HepG2 (cell line): ENCODE results near the gene HNRNPUL2. TPM values are rescaled to one million over a fixed set of nuclear protein-coding genes. Genes with fewer than 3 reads are reported as not detected.

Experiments
- ATAC-seq: fragments of 200-7000 bp; cut with Tn5 transposase; 3 replicates; pipeline ENCODE4 v1.9.1; 2020; ENCODE audit warnings: mild to moderate bottlenecking, moderate library complexity
- BruUV-seq: library from RNA; stranded (reverse); fragments of 400-500 nt; replicated peaks from 2 replicates; lab custom pipeline; 2021; lab: Mats Ljungman, UMichigan
- CTCF ChIA-PET: fragments of 300-600 bp; formaldehyde crosslinking; extraction: SDS; loops from one replicate; lab custom pipeline; 2021; ENCODE audit warnings: low total read pairs, inconsistent platforms, low intra/inter-chr PET ratio; lab: Yijun Ruan, JAX
- POLR2A ChIA-PET: fragments of 350-600 bp; sonication (Branson Sonifier 250); formaldehyde crosslinking; loops from one replicate; lab custom pipeline; 2020; ENCODE audit warnings: antibody characterized with exemption, inconsistent platforms; lab: Yijun Ruan, JAX
- DNase-seq: peaks from one replicate; pipeline ENCODE4 v3.0.0-alpha.2; 2015; ENCODE audit warnings: low spot score
- FAIRE-seq: peaks from 3 replicates; lab custom pipeline; 2011; peaks lifted over from hg19 to GRCh38; lab: Jason Lieb, UNC
- H2AFZ ChIP-seq: one replicate; pipeline ENCODE4 v1.6.1; 2011; ENCODE audit warnings: low read length, inconsistent platforms
- H3K27ac ChIP-seq: fragments of 300-600 bp; 3 replicates; pipeline ENCODE4 v1.8.0; 2011; ENCODE audit warnings: mixed run types, mild to moderate bottlenecking, mixed read lengths, low read length, inconsistent platforms; ENCODE audit not compliant: insufficient read depth; ENCODE audit errors: extremely low read length
- H3K27me3 ChIP-seq, 2 experiments: fragments of 200-600 bp in 1 of 2; 2 replicates in 1 of 2; 3 replicates in 1 of 2; pipeline versions ENCODE4 v1.6.0 to v1.8.0; 2011; ENCODE audit warnings: low read length in 2 of 2, mild to moderate bottlenecking in 2 of 2, moderate library complexity in 2 of 2, inconsistent platforms in 1 of 2; ENCODE audit not compliant: insufficient read depth in 2 of 2, control insufficient read depth in 1 of 2
- H3K36me3 ChIP-seq, 2 experiments: fragments of 200-600 bp in 1 of 2; replicated peaks in 1 of 2; 2 replicates in 1 of 2; 3 replicates in 1 of 2; pipeline versions ENCODE4 v1.5.1 to v1.8.0; 2011; ENCODE audit warnings: low read length in 2 of 2, inconsistent platforms in 1 of 2; ENCODE audit not compliant: insufficient read depth in 2 of 2, control insufficient read depth in 1 of 2
- H3K4me1 ChIP-seq: 2 replicates; pipeline ENCODE4 v1.5.1; 2012; ENCODE audit warnings: low read length, inconsistent platforms; ENCODE audit not compliant: insufficient read depth
- H3K4me2 ChIP-seq: 2 replicates; pipeline ENCODE4 v1.6.0; 2011; ENCODE audit warnings: low read depth, low read length, inconsistent platforms
- H3K4me3 ChIP-seq, 3 experiments: fragments of 200-600 bp in 1 of 3; sonication (generic), shearing (Covaris generic) in 1 of 3; replicated peaks in 1 of 3; 2 replicates each; pipeline ENCODE4 v1.5.1; 2011 to 2016; ENCODE audit warnings: low read length in 3 of 3, inconsistent platforms in 2 of 3, low read depth in 2 of 3, mild to moderate bottlenecking in 2 of 3, control low read depth in 1 of 3, mixed read lengths in 1 of 3; ENCODE audit not compliant: insufficient read depth in 1 of 3
- H3K79me2 ChIP-seq: one replicate; pipeline ENCODE4 v1.6.1; 2011; ENCODE audit warnings: low read length, inconsistent platforms; ENCODE audit not compliant: insufficient read depth
- H3K9ac ChIP-seq: 2 replicates; pipeline ENCODE4 v1.6.0; 2011; ENCODE audit warnings: mild to moderate bottlenecking, low read depth, low read length, inconsistent platforms; ENCODE audit not compliant: insufficient read depth
- H3K9me3 ChIP-seq: 2 replicates; pipeline ENCODE4 v1.5.1; 2012; ENCODE audit warnings: mild to moderate bottlenecking, low read length
- H4K20me1 ChIP-seq: 2 replicates; pipeline ENCODE4 v1.6.0; 2011; ENCODE audit warnings: inconsistent platforms, mild to moderate bottlenecking, low read length, moderate library complexity; ENCODE audit not compliant: insufficient read depth
- KDM5A ChIP-seq: fragments of 200-600 bp; sonication (generic); IDR thresholded peaks from 2 replicates; pipeline ENCODE4 v1.7.0; 2018; ENCODE audit warnings: antibody characterized with exemption, mild to moderate bottlenecking, low read length, borderline replicate concordance
- NR3C1 ChIP-seq: sonication (generic); formaldehyde crosslinking; IDR thresholded peaks from 2 replicates; pipeline ENCODE4 v1.4.0; 2020; ENCODE audit warnings: missing genetic modification reagents
- PCBP1 ChIP-seq: fragments of 200-400 bp; formaldehyde crosslinking; IDR thresholded peaks from 2 replicates; pipeline ENCODE4 v1.6.1; 2017; ENCODE audit warnings: mild to moderate bottlenecking, low read depth, low read length, borderline replicate concordance
- RBFOX2 ChIP-seq: fragments of 200-400 bp; formaldehyde crosslinking; IDR thresholded peaks from 2 replicates; pipeline ENCODE4 v1.6.1; 2017; ENCODE audit warnings: low read depth, mild to moderate bottlenecking, low read length
- SALL2 ChIP-seq: sonication (generic); formaldehyde crosslinking; IDR thresholded peaks from 2 replicates; pipeline ENCODE4 v1.8.1; 2023; ENCODE audit warnings: mild to moderate bottlenecking, missing genetic modification reagents, inconsistent platforms
- SRSF1 ChIP-seq: fragments of 200-400 bp; formaldehyde crosslinking; optimal IDR thresholded peaks from 2 replicates; pipeline ENCODE3; 2017; ENCODE audit warnings: mild to moderate bottlenecking, low read depth, low read length, moderate library complexity
- SRSF9 ChIP-seq: fragments of 200-400 bp; formaldehyde crosslinking; IDR thresholded peaks from 2 replicates; pipeline ENCODE4 v1.6.1; 2018; ENCODE audit warnings: borderline replicate concordance, mild to moderate bottlenecking, low read depth, low read length; ENCODE audit not compliant: insufficient read depth, poor library complexity, severe bottlenecking
- ZFP62 ChIP-seq: sonication (generic); formaldehyde crosslinking; IDR thresholded peaks from 2 replicates; pipeline ENCODE4 v1.4.0; 2020; ENCODE audit warnings: missing genetic modification reagents
- ZNF124 ChIP-seq: sonication (generic); formaldehyde crosslinking; IDR thresholded peaks from 2 replicates; pipeline ENCODE4 v1.4.0; 2020; ENCODE audit warnings: missing genetic modification reagents
- ZNF136 ChIP-seq: sonication (generic); formaldehyde crosslinking; IDR thresholded peaks from 2 replicates; pipeline ENCODE4 v1.8.1; 2022; ENCODE audit warnings: low read depth, mild to moderate bottlenecking, moderate library complexity, missing genetic modification reagents
- ZNF263 ChIP-seq: sonication (generic); formaldehyde crosslinking; IDR thresholded peaks from 2 replicates; pipeline ENCODE4 v1.4.0; 2020; ENCODE audit warnings: missing genetic modification reagents
- ZNF768 ChIP-seq: sonication (generic); formaldehyde crosslinking; IDR thresholded peaks from 2 replicates; pipeline ENCODE4 v1.4.0; 2020; ENCODE audit warnings: missing genetic modification reagents
- ZNF781 ChIP-seq: sonication (generic); formaldehyde crosslinking; IDR thresholded peaks from 2 replicates; pipeline ENCODE4 v1.5.1; 2020; ENCODE audit warnings: borderline replicate concordance, mild to moderate bottlenecking, missing genetic modification reagents; ENCODE audit errors: not compliant biosample characterization
- ZNF790 ChIP-seq: sonication (generic); formaldehyde crosslinking; IDR thresholded peaks from 2 replicates; pipeline ENCODE4 v1.8.0; 2022; ENCODE audit warnings: missing genetic modification reagents, mild to moderate bottlenecking, borderline replicate concordance
- ZNF792 ChIP-seq: IDR thresholded peaks from 2 replicates; pipeline ENCODE4 v1.6.1; 2016
- ZNF879 ChIP-seq: sonication (generic); formaldehyde crosslinking; IDR thresholded peaks from 2 replicates; pipeline ENCODE4 v1.8.1; 2023; ENCODE audit warnings: missing genetic modification reagents
- ZSCAN20 ChIP-seq: sonication (generic); formaldehyde crosslinking; IDR thresholded peaks from 2 replicates; pipeline ENCODE4 v1.4.0; 2020; ENCODE audit warnings: missing genetic modification reagents, mild to moderate bottlenecking, borderline replicate concordance
- WGBS: methylation state at CpG from one replicate; pipeline ENCODE4 v1.1.6; 2017; ENCODE audit warnings: low lambda C conversion rate; 5-methylcytosine and 5-hydroxymethylcytosine counted together
- in situ Hi-C: cut with HindIII; loops from 2 replicates; pipeline ENCODE4 v1.10.0; 2017; ENCODE audit warnings: low pct_unique_long_range_greater_than_20kb; ENCODE audit not compliant: extremely low pct_ligation_motif_present
- intact Hi-C: fragments of 100-400 bp; cut with micrococcal nuclease; formaldehyde crosslinking; loops from one replicate; pipeline ENCODE4 v1.10.0; 2022; ENCODE audit not compliant: unreplicated experiment
- polyA plus RNA-seq, 8 experiments: library from polyadenylated mRNA; depleted of rRNA in 3 of 8; stranded (reverse) in 7 of 8; unstranded in 1 of 8; fragments of >200 nt; fragmentation: Illumina TruSeq in 4 of 8; extraction: Trizol in 4 of 8; gene quantifications; 2 replicates each; pipeline versions ENCODE4 v1.2.1 to v1.2.3, GENCODE V29; 2011 to 2016; ENCODE audit warnings: low read depth in 4 of 8, missing spikeins in 1 of 8, mixed read lengths in 1 of 8; ENCODE audit not compliant: insufficient read depth in 1 of 8
- total RNA-seq, 5 experiments: library from RNA; depleted of rRNA; stranded (reverse); fragments of >200 nt; fragmentation: Illumina TruSeq; extraction: Trizol; gene quantifications; 2 replicates each; pipeline ENCODE4 v1.2.3, GENCODE V29; 2016; ENCODE audit warnings: low read depth in 1 of 5
- TF ChIP-seq, protein P1 (sequence below): sonication (generic); formaldehyde crosslinking; IDR thresholded peaks from 2 replicates; pipeline ENCODE4 v1.5.0; 2020; ENCODE audit warnings: mild to moderate bottlenecking, missing genetic modification reagents, borderline replicate concordance
- TF ChIP-seq, protein P2 (sequence below), 2 experiments: fragments of 450-650 bp in 1 of 2; sonication (generic) in 1 of 2; formaldehyde crosslinking; IDR thresholded peaks; 2 replicates each; pipeline versions ENCODE4 v1.5.0 to v1.8.0; 2020 to 2022; ENCODE audit warnings: mild to moderate bottlenecking in 1 of 2, missing genetic modification reagents in 1 of 2

Gene HNRNPUL2
- total and polyA plus RNA-seq, 2 of the 13 experiments (the other 11 are each of a cell fraction or from before 2014, with no cell fraction given) = 8.4 to 9.6 TPM

DNA sequence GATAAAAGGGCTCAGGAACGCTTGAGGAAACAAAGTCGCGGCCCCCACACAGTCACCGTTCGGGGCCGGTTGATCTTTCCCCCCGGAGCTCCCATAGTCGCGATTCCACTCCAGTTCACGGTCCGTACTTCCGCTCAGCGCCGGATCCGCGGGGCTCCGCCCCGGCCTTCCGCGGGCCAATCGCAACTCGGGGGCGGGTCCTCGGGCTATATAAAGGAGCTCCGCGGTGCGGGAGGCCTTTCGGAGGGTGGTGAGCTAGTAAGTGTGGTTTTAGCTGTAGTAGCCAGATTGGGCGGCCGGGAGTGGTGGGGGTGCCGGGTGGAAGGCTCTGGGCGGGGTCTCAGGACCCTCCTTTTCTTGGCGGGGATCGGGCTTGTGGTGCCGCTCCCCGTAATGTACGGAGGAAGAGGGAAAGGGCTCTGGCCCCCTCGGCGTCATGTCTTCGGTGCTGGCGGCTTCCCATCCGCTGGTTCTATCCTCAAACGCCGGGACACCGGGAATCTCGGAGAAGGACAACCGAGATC, 62.1 kb downstream of the HNRNPUL2 start, which contains the start of the genes C11orf98 and CSKMT (continued):
- TF ChIP-seq NR3C1 = no peak
- TF ChIP-seq, protein P1, sequence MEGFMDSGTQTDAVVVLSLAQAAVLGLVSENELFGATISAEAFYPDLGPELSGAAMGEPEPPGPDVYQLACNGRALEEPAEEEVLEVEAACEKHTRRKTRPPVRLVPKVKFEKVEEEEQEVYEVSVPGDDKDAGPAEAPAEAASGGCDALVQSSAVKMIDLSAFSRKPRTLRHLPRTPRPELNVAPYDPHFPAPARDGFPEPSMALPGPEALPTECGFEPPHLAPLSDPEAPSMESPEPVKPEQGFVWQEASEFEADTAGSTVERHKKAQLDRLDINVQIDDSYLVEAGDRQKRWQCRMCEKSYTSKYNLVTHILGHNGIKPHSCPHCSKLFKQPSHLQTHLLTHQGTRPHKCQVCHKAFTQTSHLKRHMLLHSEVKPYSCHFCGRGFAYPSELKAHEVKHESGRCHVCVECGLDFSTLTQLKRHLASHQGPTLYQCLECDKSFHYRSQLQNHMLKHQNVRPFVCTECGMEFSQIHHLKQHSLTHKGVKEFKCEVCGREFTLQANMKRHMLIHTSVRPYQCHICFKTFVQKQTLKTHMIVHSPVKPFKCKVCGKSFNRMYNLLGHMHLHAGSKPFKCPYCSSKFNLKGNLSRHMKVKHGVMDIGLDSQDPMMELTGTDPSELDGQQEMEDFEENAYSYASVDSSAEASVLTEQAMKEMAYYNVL (CRISPR knock-in tag) = peak; percentile 67; the same call in 1 of the 2 replicates
- TF ChIP-seq ZNF879 (CRISPR knock-in tag) = no peak
- TF ChIP-seq, all 625 proteins: peak for 268

DNA sequence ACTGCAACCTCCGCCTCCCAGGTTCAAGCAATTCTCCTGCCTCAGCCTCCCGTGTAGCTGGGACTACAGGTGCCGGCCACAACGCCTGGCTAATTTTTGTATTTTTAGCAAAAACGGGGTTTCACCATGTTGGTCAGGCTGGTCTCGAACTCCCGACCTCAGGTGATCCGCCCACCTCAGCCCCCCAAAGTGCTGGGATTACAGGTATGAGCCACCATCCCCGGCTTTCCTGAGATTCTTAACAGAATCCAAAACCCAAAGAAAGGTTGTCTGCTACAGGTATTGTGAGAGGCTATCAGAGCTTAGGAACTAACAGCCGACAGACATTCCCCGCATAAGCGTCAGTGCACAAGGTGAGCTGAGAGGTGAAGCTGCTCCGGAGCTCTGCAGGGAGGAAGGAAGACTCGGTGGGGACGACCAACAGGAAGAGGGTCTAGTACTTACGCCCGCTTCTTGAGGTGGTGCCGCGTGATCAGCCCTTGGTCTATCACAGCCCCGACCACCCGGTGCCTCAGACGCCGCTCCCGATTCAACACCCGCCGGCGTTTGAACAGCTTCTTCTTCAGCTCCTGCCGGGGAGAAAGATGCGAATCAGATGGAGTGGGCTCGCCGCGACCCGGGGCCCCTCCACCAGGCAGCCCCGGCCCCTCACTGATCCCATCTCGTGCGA, 62.7 kb downstream of the HNRNPUL2 start:
- 6% methylated on average over 8 of the region's 36 CpGs for WGBS
- ATAC-seq (peak; percentile 62), DNase-seq (peak; percentile 64), FAIRE-seq (no peak)
- H3K79me2 ChIP-seq = peaks cover 35% of the 10 kb centered on the region
- peaks cover 41% of the 10 kb centered on the region for H3K4me1 ChIP-seq
- H3K9ac ChIP-seq = peak overlapping the region; percentile 91
- peak overlapping the region; percentile 69 to 97 (median 91) for H3K4me3 ChIP-seq
- in situ Hi-C loops = no loop called here
- peak overlapping the region; percentile 84 for H3K27ac ChIP-seq
- H3K9me3 ChIP-seq = no peaks in the 10 kb centered on the region
- H3K4me2 ChIP-seq = peak overlapping the region; percentile 52
- TSS peak; percentile 73 for BruUV-seq
- H3K36me3 ChIP-seq = peaks cover 0 to 15% of the 10 kb centered on the region in 2 experiments; a peak in 2 of 5 replicates
- CTCF ChIA-PET = no interaction called here
- POLR2A ChIA-PET = interaction anchor here (0.7 to 4.5 kb wide), 40 partner anchors 10 to 271 kb away, joined by 3 to 186 read pairs (median 10); partner anchors contain the start of genes AHNAK, B3GAT3, EEF1G and GANAB
- intact Hi-C loops = no loop called here
- no peaks in the 10 kb centered on the region; a peak in 1 of 5 replicates for H3K27me3 ChIP-seq
- H4K20me1 ChIP-seq = no peaks in the 10 kb centered on the region; the same call in none of the 2 replicates
- no peak overlapping the region for H2AFZ ChIP-seq
- no peak for TF ChIP-seq ZNF792
- no peak for TF ChIP-seq PCBP1
- no peak; the same call in 1 of the 2 replicates for TF ChIP-seq ZNF768
- no peak for TF ChIP-seq ZNF136 (CRISPR knock-in tag)
- no peak for TF ChIP-seq ZFP62 (CRISPR knock-in tag)
- TF ChIP-seq SALL2 (CRISPR knock-in tag) = peak; percentile 44; the same call in 1 of the 2 replicates
- TF ChIP-seq SRSF9 = no peak
- TF ChIP-seq ZNF124 (CRISPR knock-in tag) = peak; percentile 28; the same call in 1 of the 2 replicates
- TF ChIP-seq SRSF1 = no peak
- TF ChIP-seq ZNF263 (CRISPR knock-in tag) = peak; percentile 68
- no peak for TF ChIP-seq RBFOX2
- TF ChIP-seq KDM5A = peak; percentile 56; the same call in 1 of the 2 replicates
- 0 out of 2 replicates have a peak, but pooled peaks have one; percentile 27 for TF ChIP-seq ZNF790 (CRISPR knock-in tag)
- TF ChIP-seq, protein P2, sequence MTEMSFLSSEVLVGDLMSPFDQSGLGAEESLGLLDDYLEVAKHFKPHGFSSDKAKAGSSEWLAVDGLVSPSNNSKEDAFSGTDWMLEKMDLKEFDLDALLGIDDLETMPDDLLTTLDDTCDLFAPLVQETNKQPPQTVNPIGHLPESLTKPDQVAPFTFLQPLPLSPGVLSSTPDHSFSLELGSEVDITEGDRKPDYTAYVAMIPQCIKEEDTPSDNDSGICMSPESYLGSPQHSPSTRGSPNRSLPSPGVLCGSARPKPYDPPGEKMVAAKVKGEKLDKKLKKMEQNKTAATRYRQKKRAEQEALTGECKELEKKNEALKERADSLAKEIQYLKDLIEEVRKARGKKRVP (CRISPR knock-in tag; IDR thresholded peaks at IDR 0.05) = 0 out of 4 replicates have a peak, but pooled peaks of 1 of the 2 experiments have one; percentile 2
- peak; percentile 86; the same call in 1 of the 2 replicates for TF ChIP-seq ZSCAN20 (CRISPR knock-in tag)
- TF ChIP-seq ZNF781 = peak; percentile 24
